ENCODE data around the gene MAGI2.

GRCh38 chr7:78121888-78122287, 1331.6 kb downstream of the MAGI2 start:
- TF ChIP-seq POLR2A (IDR thresholded peaks at IDR 0.05) = no peak
- TF ChIP-seq, protein P1, sequence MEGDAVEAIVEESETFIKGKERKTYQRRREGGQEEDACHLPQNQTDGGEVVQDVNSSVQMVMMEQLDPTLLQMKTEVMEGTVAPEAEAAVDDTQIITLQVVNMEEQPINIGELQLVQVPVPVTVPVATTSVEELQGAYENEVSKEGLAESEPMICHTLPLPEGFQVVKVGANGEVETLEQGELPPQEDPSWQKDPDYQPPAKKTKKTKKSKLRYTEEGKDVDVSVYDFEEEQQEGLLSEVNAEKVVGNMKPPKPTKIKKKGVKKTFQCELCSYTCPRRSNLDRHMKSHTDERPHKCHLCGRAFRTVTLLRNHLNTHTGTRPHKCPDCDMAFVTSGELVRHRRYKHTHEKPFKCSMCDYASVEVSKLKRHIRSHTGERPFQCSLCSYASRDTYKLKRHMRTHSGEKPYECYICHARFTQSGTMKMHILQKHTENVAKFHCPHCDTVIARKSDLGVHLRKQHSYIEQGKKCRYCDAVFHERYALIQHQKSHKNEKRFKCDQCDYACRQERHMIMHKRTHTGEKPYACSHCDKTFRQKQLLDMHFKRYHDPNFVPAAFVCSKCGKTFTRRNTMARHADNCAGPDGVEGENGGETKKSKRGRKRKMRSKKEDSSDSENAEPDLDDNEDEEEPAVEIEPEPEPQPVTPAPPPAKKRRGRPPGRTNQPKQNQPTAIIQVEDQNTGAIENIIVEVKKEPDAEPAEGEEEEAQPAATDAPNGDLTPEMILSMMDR (IDR thresholded peaks at IDR 0.05) = no peak

Measured in ovary (tissue), 3 donors.